ENCODE data around the gene SYMPK.
A peak's percentile ranks its signal among the peaks of the same experiment; 100 is the strongest.
"Not testable (repeated sequence)": the region's sequence is repeated elsewhere in the genome, so short reads cannot be mapped to it uniquely, and the experiment has no call there.

The SYMPK gene

DNA sequence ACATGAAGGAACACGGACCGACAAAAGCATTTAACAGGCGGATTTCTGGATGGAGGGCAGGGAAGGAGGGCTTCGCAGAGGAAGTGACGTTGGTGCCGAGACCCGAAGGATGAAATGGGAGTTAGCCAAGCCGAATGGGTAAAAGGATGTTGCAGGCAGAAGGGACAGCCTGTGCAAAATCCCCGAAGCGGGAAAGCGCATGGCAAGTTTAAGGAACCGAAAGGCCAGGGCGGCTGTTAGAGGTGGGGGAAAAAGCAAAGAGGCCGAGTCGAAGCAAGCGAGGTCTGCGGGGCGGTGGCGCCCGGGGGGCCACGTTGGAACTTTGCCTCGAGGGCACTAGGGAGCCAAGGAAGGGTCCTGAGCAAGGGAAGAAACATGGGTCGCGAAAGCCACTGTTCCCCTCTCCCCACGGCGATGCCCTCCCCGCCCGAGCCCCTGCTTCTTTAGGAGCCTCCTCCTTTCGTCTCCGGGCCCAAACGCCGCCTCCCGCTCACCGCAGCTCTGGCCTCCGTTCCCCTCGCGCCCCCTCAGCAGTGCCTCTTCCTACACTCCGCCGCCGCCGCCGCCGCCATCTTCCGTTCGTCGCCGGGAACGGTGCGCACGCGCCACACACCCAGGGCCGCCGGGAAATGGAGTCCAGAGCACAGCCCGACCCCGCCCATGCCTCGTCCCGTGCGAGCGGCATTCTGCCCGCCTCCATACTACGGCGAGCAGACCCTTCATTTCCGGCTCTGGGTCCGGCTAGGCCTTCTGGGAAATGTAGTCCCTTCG is at the start of gene SYMPK:
Gene SYMPK, minus strand, starts transcription at position 584 of the 771 bp plus-strand sequence. CDS start 8,652 bp downstream, outside the sequence.
- peak; percentile 97 for DNase-seq

GRCh38 chr19:45911291-45911690 is 48.3 kb upstream of the SYMPK start:
- DNase-seq, result no peak

DNA sequence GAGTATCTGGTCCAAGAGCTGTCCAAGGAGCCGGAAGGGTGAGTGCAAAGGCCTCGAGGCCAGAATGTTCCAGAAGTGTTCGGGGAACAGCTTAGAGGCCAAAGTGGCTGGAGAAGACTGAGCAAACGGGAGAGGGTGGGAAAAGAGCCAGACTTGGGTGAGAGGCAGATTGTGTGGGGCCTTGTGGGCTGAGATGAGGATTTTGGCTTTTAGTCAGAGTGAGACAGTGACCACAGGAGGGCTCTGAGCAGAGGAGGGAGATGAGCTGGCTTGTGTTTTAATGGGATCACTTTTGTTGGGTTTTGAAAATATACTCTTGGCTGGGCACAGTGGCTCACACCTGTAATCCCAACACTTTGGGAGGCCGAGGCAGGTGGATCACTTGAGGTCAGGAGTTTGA is 46.0 kb upstream of the SYMPK start:
- DNase-seq, result no peak

- DNase-seq, result no peak
Observed at GRCh38 chr19:45906221-45906620, 43.3 kb upstream of the SYMPK start.

DNA sequence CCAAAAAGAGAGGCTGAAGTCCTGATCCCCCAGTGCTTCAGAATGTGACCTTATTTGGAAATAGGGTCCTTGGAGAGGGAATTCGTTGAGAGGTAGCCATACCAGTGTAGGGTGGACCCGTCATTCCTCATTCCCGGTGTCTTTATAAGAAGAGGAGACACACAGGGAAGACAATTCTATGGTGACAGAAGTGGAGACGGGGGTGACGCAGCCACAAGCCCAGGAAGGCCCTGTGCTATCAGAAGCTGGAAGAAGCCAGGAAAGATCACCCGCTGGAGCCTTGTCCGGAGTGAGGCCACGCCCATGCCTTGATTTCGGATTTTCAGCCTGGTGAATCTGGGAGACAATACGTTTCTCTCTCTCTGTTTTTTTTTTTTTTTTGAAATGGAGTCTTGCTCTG is 42.1 kb upstream of the SYMPK start:
- no peak for DNase-seq

GRCh38 chr19:45902651-45903625 is 40.0 kb upstream of the SYMPK start:
- peak; percentile 95 for DNase-seq

GRCh38 chr19:45901912-45902650 is 39.1 kb upstream of the SYMPK start, which contains the start of gene MYPOP:
Gene MYPOP (minus strand): TSS chr19:45902613. CDS start chr19:45901773, 840 bp downstream.
- peak; percentile 16 for DNase-seq

- DNase-seq, result peak; percentile 10
Observed at GRCh38 chr19:45901432-45901911, 38.5 kb upstream of the SYMPK start.

DNA sequence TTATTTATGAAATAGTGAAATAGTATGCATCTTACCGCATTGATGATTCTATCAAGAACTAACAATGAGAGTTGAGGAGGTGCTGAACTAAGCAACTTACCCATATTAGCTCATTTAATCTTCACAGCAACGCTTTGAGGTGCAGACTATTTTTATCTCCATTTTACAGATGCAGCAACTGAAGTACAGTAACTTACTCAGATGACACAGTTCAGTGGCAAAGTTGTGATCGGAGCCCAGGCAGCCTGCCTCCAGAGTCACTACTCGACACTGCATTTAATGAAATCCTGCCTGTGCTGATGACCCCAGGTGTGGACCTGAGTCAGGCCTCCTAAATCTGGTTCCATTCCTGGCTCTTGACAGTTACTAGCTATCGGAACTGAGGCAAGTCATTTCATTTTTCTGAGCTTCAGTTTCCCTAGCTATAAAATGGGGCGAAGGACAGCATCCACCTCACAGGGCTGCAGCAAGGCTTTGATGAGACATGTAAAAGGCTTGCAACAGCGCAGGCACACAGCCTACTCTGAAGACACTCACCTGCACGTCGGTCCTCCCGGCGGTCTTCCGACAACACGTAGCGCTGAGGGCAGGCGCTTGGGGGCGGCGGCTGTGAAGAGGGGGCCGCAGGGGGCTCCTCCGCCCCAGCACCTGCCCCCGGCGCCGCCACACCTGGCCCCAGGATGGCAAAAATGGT is 37.9 kb upstream of the SYMPK start:
- DNase-seq, result peak; percentile 10

- no peak for DNase-seq
Observed at GRCh38 chr19:45899919-45900589, 37.1 kb upstream of the SYMPK start.

- no peak for DNase-seq
Observed at GRCh38 chr19:45899253-45899652, 36.3 kb upstream of the SYMPK start.

GRCh38 chr19:45897261-45897812 is 34.4 kb upstream of the SYMPK start:
- DNase-seq, result no peak

DNA sequence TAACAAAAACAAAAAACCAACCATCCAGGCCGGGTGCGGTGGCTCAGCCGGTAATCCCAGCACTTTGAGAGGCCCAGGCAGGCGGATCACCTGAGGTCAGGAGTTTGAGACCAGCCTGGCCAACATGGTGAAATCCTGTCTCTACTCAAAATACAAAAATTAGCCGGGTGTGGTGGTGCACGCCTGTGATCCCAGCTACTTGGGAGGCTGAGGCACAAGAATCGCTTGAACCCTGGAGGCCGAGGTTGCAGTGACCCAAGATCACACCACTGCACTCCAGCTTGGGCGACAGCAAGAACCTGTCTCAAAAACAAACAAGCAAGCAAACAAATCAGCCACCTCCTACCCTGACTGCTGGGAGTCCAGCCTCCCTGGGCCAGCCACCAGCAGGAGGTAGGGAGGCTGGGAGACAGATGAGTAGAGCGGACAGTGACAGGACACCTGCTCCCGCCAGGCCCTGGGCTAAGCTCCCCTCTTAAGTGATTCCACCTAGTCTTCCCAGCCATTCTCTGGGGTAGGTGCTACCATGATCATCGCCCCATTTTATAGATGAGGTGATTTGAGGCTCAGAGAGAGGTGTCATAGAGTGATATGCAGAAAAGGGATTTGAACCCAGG is 33.1 kb upstream of the SYMPK start:
- DNase-seq, result not testable (repeated sequence)

DNA sequence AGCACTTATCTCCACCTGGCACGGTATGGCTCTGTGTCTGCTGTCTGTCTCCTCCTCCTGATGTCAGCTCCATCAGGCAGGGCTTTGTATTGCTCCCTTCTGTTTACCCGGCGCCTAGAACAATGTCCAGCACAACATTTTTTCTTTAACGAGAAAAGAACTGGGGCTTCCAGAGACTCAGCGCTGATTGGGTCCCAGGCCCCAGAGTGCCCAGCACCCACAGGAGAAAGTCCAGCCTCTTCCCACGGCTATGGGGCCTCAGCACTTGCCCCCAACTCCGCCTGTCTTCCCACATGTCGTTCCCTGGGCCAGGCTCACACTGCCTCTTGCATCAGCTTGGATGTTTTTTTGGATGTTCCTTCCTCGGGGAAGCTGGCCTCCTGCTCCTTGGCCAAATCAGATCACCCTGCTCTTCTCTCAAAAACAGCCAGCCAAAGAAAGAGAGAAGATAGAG is 32.6 kb upstream of the SYMPK start:
- DNase-seq, result no peak

GRCh38 chr19:45890877-45891276 is 27.9 kb upstream of the SYMPK start:
- DNase-seq, result no peak

DNA sequence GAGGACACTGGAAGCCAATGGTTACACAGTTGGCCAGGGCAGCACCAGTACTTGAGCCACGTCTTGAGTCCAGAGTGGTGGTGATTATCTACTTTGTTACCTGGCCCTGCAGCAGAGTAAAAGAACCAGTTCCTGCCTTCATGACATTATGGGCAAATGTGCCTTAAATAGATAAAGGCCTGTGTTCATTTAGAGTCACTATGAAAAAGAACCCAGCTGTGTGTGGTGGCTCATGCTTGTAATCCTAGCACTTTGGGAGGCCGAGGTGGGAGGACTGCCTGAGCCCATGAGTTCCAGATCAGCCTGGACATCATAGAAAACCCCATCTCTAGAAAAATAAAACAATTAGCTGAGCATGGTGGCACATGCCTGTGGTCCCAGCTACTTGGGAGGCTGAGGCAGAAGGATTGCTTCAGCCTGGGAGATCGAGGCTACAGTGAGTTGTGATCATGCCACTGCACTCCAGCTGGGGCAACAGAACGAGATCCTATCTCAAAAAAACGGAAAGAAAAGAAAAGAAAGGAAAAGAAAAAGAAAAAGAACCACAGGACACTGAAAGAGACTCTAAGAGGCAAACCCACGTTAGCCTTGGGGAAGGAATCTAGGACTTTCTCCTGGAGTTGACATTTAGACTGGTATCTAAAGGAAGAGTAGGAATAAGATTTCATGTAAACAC is 26.4 kb upstream of the SYMPK start:
- no peak for DNase-seq

- DNase-seq, result no peak
Observed at GRCh38 chr19:45887200-45887710, 24.3 kb upstream of the SYMPK start.

- DNase-seq, result peak; percentile 87
Observed at GRCh38 chr19:45886427-45887199, 23.7 kb upstream of the SYMPK start.
